Measurements from ENCODE around the gene DUT.

Gene DUT

DNA sequence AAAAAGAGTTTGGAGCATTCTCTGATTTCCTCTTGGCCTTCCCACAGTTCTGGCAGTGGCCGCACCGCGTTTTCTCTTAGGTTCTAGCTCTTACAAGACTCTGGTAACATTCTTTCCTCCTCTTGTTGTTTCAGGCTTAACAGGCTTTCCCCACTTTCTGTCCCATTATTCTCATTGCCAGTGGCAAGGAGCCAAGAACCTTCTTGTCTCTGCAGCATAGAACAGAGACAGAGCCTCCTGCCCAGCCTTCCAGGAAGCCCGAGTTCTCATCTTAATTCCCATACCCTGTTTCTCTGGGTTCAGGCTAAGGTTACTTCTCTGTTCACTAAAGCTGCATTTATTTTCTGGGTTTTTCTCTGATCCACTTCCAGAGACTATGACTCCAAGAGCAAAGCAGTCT lies 61.1 kb downstream of the DUT start:
- no peak overlapping the region for H3K27ac ChIP-seq (replicated peaks)
- no peak for DNase-seq (ENCODE audit: low read depth in 1 of 2, low spot score in 1 of 2)
- no peaks in the 10 kb centered on the region for H3K27me3 ChIP-seq (ENCODE audit: insufficient read depth, poor library complexity, severe bottlenecking)
- TF ChIP-seq, protein P1, sequence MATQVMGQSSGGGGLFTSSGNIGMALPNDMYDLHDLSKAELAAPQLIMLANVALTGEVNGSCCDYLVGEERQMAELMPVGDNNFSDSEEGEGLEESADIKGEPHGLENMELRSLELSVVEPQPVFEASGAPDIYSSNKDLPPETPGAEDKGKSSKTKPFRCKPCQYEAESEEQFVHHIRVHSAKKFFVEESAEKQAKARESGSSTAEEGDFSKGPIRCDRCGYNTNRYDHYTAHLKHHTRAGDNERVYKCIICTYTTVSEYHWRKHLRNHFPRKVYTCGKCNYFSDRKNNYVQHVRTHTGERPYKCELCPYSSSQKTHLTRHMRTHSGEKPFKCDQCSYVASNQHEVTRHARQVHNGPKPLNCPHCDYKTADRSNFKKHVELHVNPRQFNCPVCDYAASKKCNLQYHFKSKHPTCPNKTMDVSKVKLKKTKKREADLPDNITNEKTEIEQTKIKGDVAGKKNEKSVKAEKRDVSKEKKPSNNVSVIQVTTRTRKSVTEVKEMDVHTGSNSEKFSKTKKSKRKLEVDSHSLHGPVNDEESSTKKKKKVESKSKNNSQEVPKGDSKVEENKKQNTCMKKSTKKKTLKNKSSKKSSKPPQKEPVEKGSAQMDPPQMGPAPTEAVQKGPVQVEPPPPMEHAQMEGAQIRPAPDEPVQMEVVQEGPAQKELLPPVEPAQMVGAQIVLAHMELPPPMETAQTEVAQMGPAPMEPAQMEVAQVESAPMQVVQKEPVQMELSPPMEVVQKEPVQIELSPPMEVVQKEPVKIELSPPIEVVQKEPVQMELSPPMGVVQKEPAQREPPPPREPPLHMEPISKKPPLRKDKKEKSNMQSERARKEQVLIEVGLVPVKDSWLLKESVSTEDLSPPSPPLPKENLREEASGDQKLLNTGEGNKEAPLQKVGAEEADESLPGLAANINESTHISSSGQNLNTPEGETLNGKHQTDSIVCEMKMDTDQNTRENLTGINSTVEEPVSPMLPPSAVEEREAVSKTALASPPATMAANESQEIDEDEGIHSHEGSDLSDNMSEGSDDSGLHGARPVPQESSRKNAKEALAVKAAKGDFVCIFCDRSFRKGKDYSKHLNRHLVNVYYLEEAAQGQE (IDR thresholded peaks at IDR 0.05; ENCODE audit: insufficient replicate concordance, low read depth): no peak
- TF ChIP-seq GABPA (IDR thresholded peaks at IDR 0.05; ENCODE audit: low read depth) (no peak), POLR2AphosphoS5 (IDR thresholded peaks at IDR 0.05; ENCODE audit: low read depth) (no peak), SPI1 (IDR thresholded peaks at IDR 0.05; ENCODE audit: borderline replicate concordance, low read depth) (no peak)
- TF ChIP-seq, protein P2, sequence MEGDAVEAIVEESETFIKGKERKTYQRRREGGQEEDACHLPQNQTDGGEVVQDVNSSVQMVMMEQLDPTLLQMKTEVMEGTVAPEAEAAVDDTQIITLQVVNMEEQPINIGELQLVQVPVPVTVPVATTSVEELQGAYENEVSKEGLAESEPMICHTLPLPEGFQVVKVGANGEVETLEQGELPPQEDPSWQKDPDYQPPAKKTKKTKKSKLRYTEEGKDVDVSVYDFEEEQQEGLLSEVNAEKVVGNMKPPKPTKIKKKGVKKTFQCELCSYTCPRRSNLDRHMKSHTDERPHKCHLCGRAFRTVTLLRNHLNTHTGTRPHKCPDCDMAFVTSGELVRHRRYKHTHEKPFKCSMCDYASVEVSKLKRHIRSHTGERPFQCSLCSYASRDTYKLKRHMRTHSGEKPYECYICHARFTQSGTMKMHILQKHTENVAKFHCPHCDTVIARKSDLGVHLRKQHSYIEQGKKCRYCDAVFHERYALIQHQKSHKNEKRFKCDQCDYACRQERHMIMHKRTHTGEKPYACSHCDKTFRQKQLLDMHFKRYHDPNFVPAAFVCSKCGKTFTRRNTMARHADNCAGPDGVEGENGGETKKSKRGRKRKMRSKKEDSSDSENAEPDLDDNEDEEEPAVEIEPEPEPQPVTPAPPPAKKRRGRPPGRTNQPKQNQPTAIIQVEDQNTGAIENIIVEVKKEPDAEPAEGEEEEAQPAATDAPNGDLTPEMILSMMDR (IDR thresholded peaks at IDR 0.05; ENCODE audit: insufficient read depth, low read length): no peak
- H3K4me3 ChIP-seq (replicated peaks; ENCODE audit: insufficient read depth, low read length): no peak overlapping the region
